HG03060 (cell line): ENCODE results near the gene MX1.

Experiments
- ATAC-seq: cut with Tn5 transposase; IDR thresholded peaks from one replicate; pipeline ENCODE4 v1.9.1; 2021; ENCODE audit warnings: low read depth, moderate number of reproducible peaks; ENCODE audit not compliant: unreplicated experiment

Gene MX1

GRCh38 chr21:41458559-41458958 is 32.5 kb downstream of the MX1 start:
- no peak for ATAC-seq

- no peak for ATAC-seq
These were observed 34.0 kb downstream of the MX1 start for GRCh38 chr21:41459884-41460534.

- no peak for ATAC-seq
These were observed 34.8 kb downstream of the MX1 start for GRCh38 chr21:41460578-41461527.

GRCh38 chr21:41465176-41465781 is 39.2 kb downstream of the MX1 start:
- ATAC-seq: no peak

GRCh38 chr21:41466024-41466820 is 40.2 kb downstream of the MX1 start:
- no peak for ATAC-seq

GRCh38 chr21:41470054-41470453 is 44.0 kb downstream of the MX1 start:
- no peak for ATAC-seq

GRCh38 chr21:41472753-41473548 is 46.9 kb downstream of the MX1 start:
- ATAC-seq: no peak

GRCh38 chr21:41475714-41476420 is 49.8 kb downstream of the MX1 start:
- no peak for ATAC-seq

GRCh38 chr21:41477641-41478318 is 51.7 kb downstream of the MX1 start:
- no peak for ATAC-seq

GRCh38 chr21:41478319-41479177 is 52.5 kb downstream of the MX1 start:
- ATAC-seq: no peak

GRCh38 chr21:41479686-41480085 is 53.6 kb downstream of the MX1 start:
- no peak for ATAC-seq

- ATAC-seq: no peak
These were observed 54.1 kb downstream of the MX1 start for GRCh38 chr21:41480086-41480690.

GRCh38 chr21:41481191-41481590 is 55.2 kb downstream of the MX1 start:
- ATAC-seq: no peak

- no peak for ATAC-seq
These were observed 56.3 kb downstream of the MX1 start for GRCh38 chr21:41482301-41482700.

GRCh38 chr21:41482980-41483379 is 56.9 kb downstream of the MX1 start:
- ATAC-seq: no peak

- no peak for ATAC-seq
These were observed 57.4 kb downstream of the MX1 start for GRCh38 chr21:41483415-41483814.

- ATAC-seq: no peak
These were observed 57.9 kb downstream of the MX1 start for GRCh38 chr21:41483973-41484372.
